A549 treated with RU486 at 1 μM for 4 hours (cell line): ENCODE data around the gene ZNF32. TPM values are rescaled to one million over a fixed set of nuclear protein-coding genes. Genes with fewer than 3 reads are reported as not detected.

Experiments used
- total RNA-seq: library from RNA; stranded (reverse); fragments of 200-300 nt; extraction: Qiagen RNA extraction; gene quantifications from 5 replicates; pipeline ENCODE4 v1.2.3, GENCODE V29; 2022; ENCODE audit warnings: low read depth

ZNF32 gene, protein sequence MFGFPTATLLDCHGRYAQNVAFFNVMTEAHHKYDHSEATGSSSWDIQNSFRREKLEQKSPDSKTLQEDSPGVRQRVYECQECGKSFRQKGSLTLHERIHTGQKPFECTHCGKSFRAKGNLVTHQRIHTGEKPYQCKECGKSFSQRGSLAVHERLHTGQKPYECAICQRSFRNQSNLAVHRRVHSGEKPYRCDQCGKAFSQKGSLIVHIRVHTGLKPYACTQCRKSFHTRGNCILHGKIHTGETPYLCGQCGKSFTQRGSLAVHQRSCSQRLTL
- total RNA-seq: 15.2 to 18.5 TPM (median 16.9 TPM) in 5 replicates

DNA sequence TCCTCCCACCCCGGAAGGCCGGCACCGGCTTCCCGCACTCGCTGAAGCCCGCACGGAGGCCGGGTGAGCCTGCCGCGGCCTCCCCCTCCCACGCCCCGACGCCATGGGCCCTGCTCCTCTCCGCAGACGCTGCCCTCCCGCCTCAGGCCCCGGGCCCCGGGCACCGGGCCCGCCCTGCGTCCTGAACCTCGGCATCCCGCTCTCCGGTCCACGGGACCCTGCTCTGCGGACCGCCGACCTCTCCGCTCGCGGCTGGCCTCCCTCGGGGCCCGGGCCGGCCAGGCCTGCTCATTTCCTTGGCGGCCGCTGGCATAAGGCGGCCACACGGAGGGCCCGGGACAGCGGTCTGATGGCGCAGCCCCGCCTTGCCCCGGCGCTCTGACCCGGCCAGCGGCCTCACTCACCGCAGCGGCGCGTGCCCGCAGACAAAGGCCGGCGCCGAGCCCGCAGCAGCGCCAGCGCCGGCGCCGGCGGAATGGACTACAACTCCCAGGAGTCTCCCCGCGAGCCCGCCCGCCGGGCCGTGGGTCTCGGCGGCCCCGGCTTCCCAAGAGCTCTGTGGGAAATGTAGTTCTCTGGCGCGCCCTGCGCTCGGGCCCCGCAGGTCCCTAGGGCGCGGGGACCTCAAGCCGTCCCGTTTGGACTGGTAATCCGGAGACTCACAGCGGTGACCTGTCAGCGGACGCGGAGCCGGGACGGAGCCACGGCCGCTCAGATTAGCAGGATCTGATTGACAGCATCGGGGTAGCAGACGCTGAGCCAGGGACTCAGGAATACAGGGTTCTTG is at the start of gene ZNF32:
Gene ZNF32 (minus strand): TSS at position 484 of the 787 bp plus-strand sequence. CDS start 2,748 bp downstream, outside the sequence.

DNA sequence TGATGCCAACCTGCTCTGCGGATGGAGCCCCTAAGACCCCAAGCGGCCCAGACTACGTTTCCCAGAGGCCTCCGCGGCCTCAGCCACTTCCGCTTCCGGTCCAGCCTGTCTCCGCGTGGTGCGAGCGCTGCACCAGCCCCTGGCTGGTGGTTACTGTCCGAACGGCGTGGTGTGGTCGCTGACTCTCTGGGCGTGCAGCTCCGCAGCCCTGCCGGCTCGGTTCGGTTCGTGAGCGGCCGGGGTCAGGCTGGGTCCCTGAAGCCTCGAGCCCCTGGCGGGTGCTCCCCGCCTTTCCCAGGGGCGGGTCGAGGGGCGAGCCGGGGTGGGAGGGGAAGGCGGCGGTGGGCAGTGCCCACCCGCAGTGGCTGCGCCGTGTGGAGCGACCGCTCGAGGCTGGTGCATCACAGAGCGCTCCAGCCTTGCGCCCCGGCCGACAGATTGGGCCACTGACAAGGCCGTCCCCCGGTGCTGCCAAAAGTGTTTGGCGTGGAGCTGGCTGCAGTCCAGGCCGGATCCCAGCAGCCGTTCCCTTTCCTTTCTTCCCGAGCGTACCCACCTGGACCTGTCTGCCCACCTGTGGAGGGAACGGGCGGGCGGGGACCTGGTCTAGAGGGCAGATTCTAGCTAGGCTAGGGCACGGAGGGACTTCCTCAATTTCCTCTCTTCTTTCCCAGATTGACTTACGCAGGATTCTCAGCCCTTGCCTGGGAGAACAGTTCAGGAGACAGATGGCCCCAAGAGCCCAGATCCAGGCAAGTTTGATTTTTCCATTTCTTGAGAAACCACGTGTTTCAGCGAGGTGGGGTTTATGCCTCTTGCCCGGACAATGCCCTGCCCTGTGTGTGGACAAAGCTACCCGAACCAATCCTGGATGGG is 42.1 kb downstream of the ZNF32 start, which contains the start of gene ZNF485:
Gene ZNF485 (plus strand): TSS at position 116 of the 876 bp plus-strand sequence. CDS start 613 bp downstream, at position 729.

Other genes with a start within 250 kb of the ZNF32 start
- gene HNRNPF, start 239.7 kb downstream of the ZNF32 start, total RNA-seq: 290 to 342 TPM (median 327 TPM) in 5 replicates
- gene ZNF487, start 211.8 kb downstream of the ZNF32 start, total RNA-seq: 6.1 to 8.9 TPM (median 7.4 TPM) in 5 replicates
- 2.1 to 2.3 TPM (median 2.2 TPM) in 5 replicates for gene ZNF239, start 74.3 kb downstream of the ZNF32 start, total RNA-seq
- gene ZNF485, start 42.4 kb downstream of the ZNF32 start, total RNA-seq: 1.3 to 1.9 TPM (median 1.7 TPM) in 5 replicates